Activated CD4-positive, CD25-positive, alpha-beta regulatory T cell treated with anti-CD3 and anti-CD28 coated beads, Interleukin-2, amount 50 U/mL, for 16 hours (primary cell): ENCODE results near the gene RNF10.
"Not testable (repeated sequence)": the region's sequence is repeated elsewhere in the genome, so short reads cannot be mapped to it uniquely, and the experiment has no call there.

Source experiments
- DNase-seq: peaks from one replicate; pipeline ENCODE4 v3.0.0-alpha.2; 2020; ENCODE audit warnings: low read depth, low spot score

The RNF10 gene

GRCh38 chr12:120614848-120615247, 80.7 kb downstream of the RNF10 start:
- no peak for DNase-seq

DNA sequence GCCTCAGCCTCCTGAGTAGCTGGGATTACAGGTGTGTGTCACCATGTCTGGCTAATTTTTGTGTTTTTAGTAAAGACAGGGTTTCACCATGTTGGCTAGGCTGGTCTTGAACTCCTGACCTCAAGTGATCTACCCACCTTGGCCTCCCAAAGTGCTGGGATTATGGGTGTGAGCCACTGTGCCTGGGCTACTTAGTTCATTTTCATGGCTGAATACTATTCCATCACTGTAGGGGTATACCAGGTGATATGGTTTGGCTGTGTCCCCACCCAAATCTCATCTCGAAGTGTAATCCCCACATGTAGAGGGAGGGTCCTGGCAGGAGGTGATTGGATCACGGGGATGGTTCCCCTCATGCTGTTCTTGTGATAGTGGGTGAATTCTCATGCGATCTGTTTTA, 83.0 kb downstream of the RNF10 start:
- not testable (repeated sequence) for DNase-seq

DNA sequence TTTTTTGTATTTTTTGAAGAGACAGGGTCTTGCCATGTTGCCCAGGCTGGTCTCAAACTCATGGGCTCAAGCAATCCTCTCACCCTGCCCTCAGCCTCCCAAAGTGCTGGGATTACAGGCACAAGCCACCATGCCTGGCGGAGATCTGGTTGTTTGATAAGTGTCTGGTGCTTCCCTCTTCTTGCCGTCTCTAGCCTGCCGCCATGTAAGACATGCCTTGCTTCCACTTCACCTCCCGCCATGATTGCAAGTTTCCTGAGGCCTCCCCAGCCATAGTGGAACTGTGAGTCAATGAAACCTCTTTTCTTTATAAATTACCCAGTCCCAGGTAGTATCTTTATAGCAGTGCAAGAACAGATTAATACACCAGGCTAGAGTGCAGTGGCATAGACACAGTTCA, 83.6 kb downstream of the RNF10 start:
- DNase-seq = not testable (repeated sequence)

- no peak for DNase-seq
Measured at GRCh38 chr12:120618954-120619615, 84.9 kb downstream of the RNF10 start.

- no peak for DNase-seq
Measured at GRCh38 chr12:120620624-120621023, 86.5 kb downstream of the RNF10 start.

GRCh38 chr12:120625557-120626419, 91.6 kb downstream of the RNF10 start:
- no peak for DNase-seq
